ENCODE measurements around the gene ALKBH8.

ALKBH8 gene

DNA sequence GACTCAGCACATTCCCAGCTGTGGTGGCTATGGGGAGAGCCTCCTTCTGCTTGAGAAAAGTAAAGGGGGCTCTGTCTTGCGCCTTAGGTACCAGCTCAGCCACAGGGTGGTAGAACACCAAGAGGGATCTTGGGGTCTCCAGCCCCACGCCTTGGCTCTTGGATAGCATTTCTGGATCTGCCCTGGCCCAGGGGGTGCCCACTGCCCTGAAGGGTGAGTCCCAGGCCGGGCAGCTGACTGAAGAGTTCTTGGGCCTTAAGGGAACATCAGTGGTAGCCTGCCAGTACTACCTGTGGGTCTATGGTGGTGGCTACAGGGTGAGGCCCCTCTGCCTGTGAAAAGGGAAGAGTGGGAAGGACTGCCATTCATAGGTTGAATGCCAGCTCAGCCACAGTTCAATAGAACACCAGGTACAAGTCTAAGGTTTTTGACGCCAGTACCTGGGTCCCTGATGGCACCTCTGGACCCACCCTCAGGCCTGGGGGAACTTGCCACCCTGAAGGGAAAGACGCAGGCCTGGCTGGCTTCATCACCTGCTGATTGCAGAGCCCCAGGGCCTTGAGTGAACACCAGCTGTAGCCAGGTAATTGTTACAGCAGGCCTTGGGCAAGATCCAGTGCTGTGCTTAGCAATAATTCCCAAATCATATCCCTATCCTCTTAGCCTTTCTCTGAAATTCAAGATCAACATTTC lies 111.8 kb downstream of the ALKBH8 start:
- ChIA-PET POLR2A (no interaction called here), CTCF (no interaction called here)
- H3K36me3 ChIP-seq (ENCODE audit: control insufficient read depth in 4 of 4, insufficient read depth in 4 of 4, low read length in 3 of 4): peaks cover 10 to 22% (median 17%) of the 10 kb centered on the region in 4 experiments
- H3K9me3 ChIP-seq (ENCODE audit: control extremely low read depth in 1 of 5, control insufficient read depth in 4 of 5, insufficient read depth in 2 of 5, low read depth in 1 of 5, low read length in 4 of 5): no peaks in the 10 kb centered on the region
- DNase-seq: no peak
- H3K4me1 ChIP-seq (ENCODE audit: control extremely low read depth in 1 of 4, control insufficient read depth in 4 of 4, insufficient read depth in 4 of 4, low read length in 3 of 4): peaks cover 0 to 13% (median 8%) of the 10 kb centered on the region in 4 experiments
- 94% methylated on average over 5 of the region's 5 CpGs for WGBS (ENCODE audit: insufficient coverage)
- H3K27ac ChIP-seq (ENCODE audit: insufficient read depth in 1 of 2, low read depth in 1 of 2, low read length in 2 of 2, poor library complexity in 1 of 2, severe bottlenecking in 2 of 2): no peak overlapping the region
- no peaks in the 10 kb centered on the region for H3K27me3 ChIP-seq (replicated peaks in 2 of 5; ENCODE audit: control insufficient read depth in 4 of 5, insufficient read depth in 5 of 5, low read length in 4 of 5)
- H3K4me3 ChIP-seq (ENCODE audit: control insufficient read depth in 1 of 7, extremely low read depth in 1 of 7, insufficient read depth in 4 of 7, low read depth in 2 of 7, low read length in 6 of 7): no peak overlapping the region
